Gastroesophageal sphincter (tissue), 4 donors: Measurements from ENCODE around the gene GALNT10. TPM values are rescaled to one million over a fixed set of nuclear protein-coding genes. Genes with fewer than 3 reads are reported as not detected.

Experiments used
- ATAC-seq: fragments of 150-250 bp; one replicate; pipeline ENCODE4 v1.9.1; 2016; ENCODE audit warnings: mild to moderate bottlenecking, moderate library complexity
- H3K27ac ChIP-seq, 4 donors: fragments of 200-600 bp; sonication (generic) in 3 of 4; 1 replicate in 3 of 4; 2 replicates in 1 of 4; pipeline ENCODE4 v1.5.1; 2016 to 2019
- H3K27me3 ChIP-seq: fragments of 200-600 bp; sonication (generic); one replicate; pipeline ENCODE4 v1.5.1; 2019
- H3K36me3 ChIP-seq, 2 donors: fragments of 200-600 bp; sonication (generic); one replicate each; pipeline ENCODE4 v1.5.1; 2019; ENCODE audit warnings: control low read depth in 1 of 2
- H3K4me1 ChIP-seq, 3 donors: fragments of 200-600 bp; sonication (generic); 1 replicate in 2 of 3; 2 replicates in 1 of 3; pipeline ENCODE4 v1.5.1; 2016 to 2019; ENCODE audit warnings: control low read depth in 2 of 3
- H3K4me3 ChIP-seq, 2 donors: fragments of 200-600 bp; sonication (generic); one replicate each; pipeline ENCODE4 v1.5.1; 2019; ENCODE audit warnings: mild to moderate bottlenecking in 1 of 2, moderate library complexity in 1 of 2
- H3K9me3 ChIP-seq, 3 donors: fragments of 200-600 bp; sonication (generic); one replicate each; pipeline ENCODE4 v1.5.1; 2017 to 2019; ENCODE audit warnings: control low read depth in 2 of 3
- EP300 ChIP-seq: sonication (generic); formaldehyde crosslinking; IDR thresholded peaks from one replicate; pipeline ENCODE4 v1.6.1; 2017; ENCODE audit warnings: antibody characterized with exemption, mild to moderate bottlenecking
- POLR2A ChIP-seq, 2 donors: fragments of 450-650 bp; IDR thresholded peaks; one replicate each; pipeline ENCODE4 v1.6.1; 2017; ENCODE audit warnings: antibody characterized with exemption in 2 of 2, mild to moderate bottlenecking in 2 of 2, moderate library complexity in 1 of 2
- POLR2AphosphoS5 ChIP-seq: sonication (generic); formaldehyde crosslinking; IDR thresholded peaks from one replicate; pipeline ENCODE4 v1.6.1; 2017; ENCODE audit warnings: antibody characterized with exemption
- WGBS, 2 donors: methylation state at CpG; one replicate each; pipeline ENCODE4 v1.1.5; 2018; ENCODE audit warnings: low coverage in 1 of 2; 5-methylcytosine and 5-hydroxymethylcytosine counted together
- total RNA-seq, 4 donors: library from RNA; depleted of rRNA; stranded (reverse); fragments of >200 nt; gene quantifications; one replicate each; pipeline ENCODE4 v1.1.0, GENCODE V29; 2016
- TF ChIP-seq, protein P1 (sequence below), 4 experiments: fragments of 200-600 bp in 2 of 4; fragments of 450-650 bp in 2 of 4; sonication (generic) in 1 of 4; IDR thresholded peaks; one replicate each; pipeline ENCODE4 v1.5.1; 2017 to 2019; ENCODE audit warnings: antibody characterized with exemption in 4 of 4, mild to moderate bottlenecking in 2 of 4, moderate library complexity in 2 of 4

The GALNT10 gene
- total RNA-seq, 4 donors from 2014 or later: 19.1 to 49.1 (median 34.0) TPM

GRCh38 chr5:154254896-154255295 lies 64.4 kb downstream of the GALNT10 start:
- Histone ChIP-seq H3K9me3 (no peaks in the 10 kb centered on the region), H3K4me3 (no peak overlapping the region), H3K4me1 (peaks cover 0 to 17% (median 0%) of the 10 kb centered on the region in 3 donors), H3K27ac (no peak overlapping the region), H3K27me3 (no peaks in the 10 kb centered on the region), H3K36me3 (no peaks in the 10 kb centered on the region)
- TF ChIP-seq EP300: no peak
- TF ChIP-seq, protein P1, sequence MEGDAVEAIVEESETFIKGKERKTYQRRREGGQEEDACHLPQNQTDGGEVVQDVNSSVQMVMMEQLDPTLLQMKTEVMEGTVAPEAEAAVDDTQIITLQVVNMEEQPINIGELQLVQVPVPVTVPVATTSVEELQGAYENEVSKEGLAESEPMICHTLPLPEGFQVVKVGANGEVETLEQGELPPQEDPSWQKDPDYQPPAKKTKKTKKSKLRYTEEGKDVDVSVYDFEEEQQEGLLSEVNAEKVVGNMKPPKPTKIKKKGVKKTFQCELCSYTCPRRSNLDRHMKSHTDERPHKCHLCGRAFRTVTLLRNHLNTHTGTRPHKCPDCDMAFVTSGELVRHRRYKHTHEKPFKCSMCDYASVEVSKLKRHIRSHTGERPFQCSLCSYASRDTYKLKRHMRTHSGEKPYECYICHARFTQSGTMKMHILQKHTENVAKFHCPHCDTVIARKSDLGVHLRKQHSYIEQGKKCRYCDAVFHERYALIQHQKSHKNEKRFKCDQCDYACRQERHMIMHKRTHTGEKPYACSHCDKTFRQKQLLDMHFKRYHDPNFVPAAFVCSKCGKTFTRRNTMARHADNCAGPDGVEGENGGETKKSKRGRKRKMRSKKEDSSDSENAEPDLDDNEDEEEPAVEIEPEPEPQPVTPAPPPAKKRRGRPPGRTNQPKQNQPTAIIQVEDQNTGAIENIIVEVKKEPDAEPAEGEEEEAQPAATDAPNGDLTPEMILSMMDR (IDR thresholded peaks at IDR 0.05): no peak
- no peak for TF ChIP-seq POLR2A (IDR thresholded peaks at IDR 0.05)
- no peak for TF ChIP-seq POLR2AphosphoS5
- WGBS, 2 donors: 94 to 100% methylated on average over 1 to 2 of the region's 2 CpGs
- no peak for ATAC-seq

- Histone ChIP-seq H3K27me3 (no peaks in the 10 kb centered on the region), H3K4me3 (no peak overlapping the region), H3K9me3 (no peaks in the 10 kb centered on the region), H3K4me1 (peaks cover 0 to 11% (median 0%) of the 10 kb centered on the region in 3 donors), H3K36me3 (no peaks in the 10 kb centered on the region), H3K27ac (no peak overlapping the region)
- WGBS, 2 donors: 69 to 100% methylated on average over 1 to 2 of the region's 2 CpGs
- TF ChIP-seq EP300 (no peak), POLR2A (IDR thresholded peaks at IDR 0.05) (no peak), POLR2AphosphoS5 (no peak)
- TF ChIP-seq, protein P1 (IDR thresholded peaks at IDR 0.05): no peak
- no peak for ATAC-seq
Observed at GRCh38 chr5:154257046-154257445, 66.5 kb downstream of the GALNT10 start.

DNA sequence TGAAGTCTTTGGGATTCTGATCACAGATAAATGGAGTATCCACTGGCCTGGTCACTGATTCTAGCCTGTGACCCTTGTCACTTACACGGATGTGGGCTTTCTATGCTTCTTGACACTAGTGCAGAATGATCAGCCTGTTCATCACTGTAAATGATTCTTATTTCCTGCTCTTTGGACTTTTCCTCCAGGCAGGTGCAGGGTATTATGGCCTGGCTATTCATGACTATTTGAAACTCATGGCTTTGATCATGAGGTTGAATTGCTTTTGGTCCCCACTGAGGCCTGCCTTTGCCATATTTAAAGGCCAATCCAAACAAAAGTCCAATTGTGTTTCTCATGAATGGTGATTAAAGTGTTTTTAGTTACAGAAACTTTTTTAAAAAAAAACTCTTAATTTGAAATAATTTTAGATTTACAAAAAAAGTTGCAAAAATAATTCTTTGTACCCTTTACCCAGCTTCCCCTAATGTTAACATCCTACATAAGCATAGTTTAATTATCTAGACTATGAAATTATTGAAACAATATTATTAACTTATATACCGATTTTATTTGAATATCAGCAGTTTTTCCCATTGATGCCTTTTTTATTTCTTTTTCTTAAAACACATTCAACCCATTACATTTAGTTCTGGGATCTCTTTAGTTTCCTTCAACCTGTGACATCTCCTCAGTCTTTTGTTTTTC lies 68.1 kb downstream of the GALNT10 start:
- no peak for TF ChIP-seq POLR2A (IDR thresholded peaks at IDR 0.05)
- TF ChIP-seq, protein P1 (IDR thresholded peaks at IDR 0.05): no peak
- no peak for TF ChIP-seq EP300
- no peak for TF ChIP-seq POLR2AphosphoS5
- Histone ChIP-seq H3K4me3 (no peak overlapping the region), H3K27me3 (no peaks in the 10 kb centered on the region), H3K36me3 (no peaks in the 10 kb centered on the region), H3K4me1 (peaks cover 0 to 11% (median 0%) of the 10 kb centered on the region in 3 donors), H3K27ac (no peak overlapping the region), H3K9me3 (no peaks in the 10 kb centered on the region)
- ATAC-seq: no peak
- 77 to 87% methylated on average over 2 of the region's 2 CpGs for WGBS, 2 donors

DNA sequence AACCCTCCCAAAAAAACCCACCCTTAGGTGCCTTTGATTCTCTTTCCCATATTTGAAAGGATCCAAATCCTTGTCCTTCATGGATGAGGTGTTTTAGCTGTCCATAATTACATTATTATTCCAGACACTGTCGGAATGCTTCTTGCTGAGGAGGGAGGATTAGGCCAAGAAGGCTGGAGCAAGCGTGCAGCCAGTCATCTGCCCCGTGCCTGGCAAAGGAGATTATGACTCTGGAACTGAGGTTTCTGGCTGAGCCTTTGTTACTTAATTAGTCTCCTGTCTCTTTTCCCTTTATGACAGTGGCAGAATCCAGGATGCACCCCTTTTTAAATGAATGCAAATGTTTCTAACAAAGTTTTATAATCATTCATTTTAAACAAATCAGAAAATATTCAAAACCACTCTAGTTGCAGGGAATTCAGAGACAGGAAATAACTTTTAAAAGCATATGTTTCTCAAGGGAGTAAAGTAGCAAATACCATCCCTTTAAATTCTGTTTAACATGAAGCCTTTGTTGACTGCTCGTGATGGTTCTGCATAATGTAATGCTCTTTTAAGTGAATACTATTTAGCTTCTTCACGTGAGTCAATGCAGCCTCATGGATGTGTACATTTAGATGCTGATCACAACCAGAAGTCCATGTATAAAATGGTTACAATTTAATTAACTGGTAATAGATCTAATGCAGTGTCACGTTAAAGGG lies 69.8 kb downstream of the GALNT10 start:
- no peak overlapping the region for H3K27ac ChIP-seq
- H3K9me3 ChIP-seq: no peaks in the 10 kb centered on the region
- no peak overlapping the region for H3K4me3 ChIP-seq
- H3K4me1 ChIP-seq: peaks cover 0 to 22% (median 0%) of the 10 kb centered on the region in 3 donors
- TF ChIP-seq, protein P1 (IDR thresholded peaks at IDR 0.05): no peak
- TF ChIP-seq POLR2A (IDR thresholded peaks at IDR 0.05): no peak
- no peak for TF ChIP-seq EP300
- TF ChIP-seq POLR2AphosphoS5: no peak
- no peak for ATAC-seq
- WGBS, 2 donors: 35 to 44% methylated on average over 4 of the region's 6 CpGs
- no peaks in the 10 kb centered on the region for H3K27me3 ChIP-seq
- no peaks in the 10 kb centered on the region for H3K36me3 ChIP-seq
